DMS 273 (cell line): Measurements from ENCODE around the gene HCRT.
"Not testable (repeated sequence)": the region's sequence is repeated elsewhere in the genome, so short reads cannot be mapped to it uniquely, and the experiment has no call there.

Experiments
- DNase-seq: peaks from one replicate; lab custom pipeline; 2025; ENCODE audit not compliant: unreplicated experiment; lab: John Stamatoyannopoulos, UW

Gene HCRT

DNA sequence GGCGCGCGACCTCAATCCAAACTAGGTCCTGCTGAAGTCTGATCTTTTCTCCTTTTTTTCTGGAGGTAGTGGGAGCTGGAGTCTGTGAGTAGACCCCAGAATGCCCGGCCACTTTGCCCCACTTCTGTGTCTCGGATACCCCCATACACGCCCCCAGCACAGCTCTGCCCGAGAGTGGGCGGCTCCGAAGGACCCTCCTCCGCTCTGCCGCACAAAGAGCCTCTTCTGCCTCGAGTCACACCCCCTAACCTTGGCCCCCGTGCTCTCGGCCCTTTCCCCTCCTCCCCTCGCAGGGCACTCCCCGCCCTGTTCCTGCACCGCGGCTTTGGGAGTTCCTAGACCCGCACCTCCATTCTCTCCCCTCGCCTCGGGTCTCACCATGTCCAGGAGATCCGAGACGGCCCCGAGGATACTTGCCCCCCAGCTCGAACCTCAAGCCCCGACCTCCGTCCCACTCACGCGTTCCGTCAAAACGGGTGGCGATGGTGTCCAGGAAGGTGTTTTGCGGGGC, 4.8 kb downstream of the HCRT start:
- peak; percentile 41 for DNase-seq

DNA sequence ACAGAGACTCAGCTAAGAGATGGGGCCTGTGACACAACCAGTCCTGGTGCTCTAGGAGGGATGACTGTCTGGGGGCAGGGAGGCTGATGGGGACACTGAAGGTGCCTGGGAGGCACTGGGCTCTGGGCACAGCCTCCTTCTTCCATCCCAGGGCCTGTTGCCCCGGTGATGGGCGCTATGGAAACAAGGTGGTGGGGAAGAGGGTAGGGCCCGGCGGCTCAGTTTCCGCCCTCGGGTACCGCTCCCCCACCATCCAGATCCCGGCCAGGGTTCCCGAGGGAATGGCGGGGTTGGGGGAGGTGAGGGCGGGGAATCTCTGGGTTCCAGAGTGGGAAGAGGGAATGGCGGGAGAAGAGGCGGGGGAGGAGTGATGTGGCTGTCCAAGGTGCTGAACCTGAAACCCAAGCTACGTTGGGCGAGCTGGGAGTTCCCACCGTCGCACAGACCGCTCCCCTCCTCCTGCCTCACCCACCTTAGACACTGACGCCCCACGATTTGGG, 5.3 kb downstream of the HCRT start:
- DNase-seq = peak; percentile 89

DNA sequence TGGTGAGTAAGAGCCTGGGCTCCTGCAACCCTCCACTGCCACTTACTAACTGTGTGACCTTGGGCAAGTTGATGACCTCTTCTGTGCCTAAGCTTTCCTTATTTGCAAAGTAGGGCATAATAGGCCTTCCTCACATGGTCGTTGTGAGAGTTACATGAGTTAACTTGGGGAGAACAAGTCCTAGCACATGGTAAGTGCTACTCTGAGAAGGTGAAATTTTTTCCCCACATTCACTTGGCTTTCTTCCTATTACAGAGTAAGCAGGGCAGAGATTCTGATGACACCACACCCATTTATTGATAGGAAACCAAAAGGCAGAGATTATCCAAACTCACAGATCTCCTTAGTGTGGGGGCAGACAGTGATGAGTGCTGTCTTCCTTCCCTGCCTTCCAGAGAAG, 5.9 kb downstream of the HCRT start:
- no peak for DNase-seq

DNA sequence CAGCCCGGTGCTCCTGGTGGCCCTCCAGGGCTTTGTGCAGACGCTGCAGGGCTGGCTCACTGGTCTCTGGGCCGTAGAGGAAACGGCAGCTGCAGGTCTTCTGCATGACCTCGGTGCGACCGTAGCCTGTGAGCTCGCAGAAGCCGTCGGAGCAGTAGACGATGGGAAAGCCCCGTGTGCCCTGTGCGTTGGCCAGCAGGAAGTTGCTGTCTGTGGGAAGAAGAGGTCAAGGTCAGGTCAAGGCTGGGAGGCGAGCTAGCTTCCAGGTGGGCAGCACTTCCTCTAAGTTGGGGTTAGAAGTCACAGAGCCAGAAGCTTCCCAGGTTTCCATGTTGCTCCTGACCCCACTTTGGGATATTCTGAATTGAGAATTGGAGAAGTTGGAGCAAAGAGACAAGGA, 6.4 kb downstream of the HCRT start:
- no peak for DNase-seq

DNA sequence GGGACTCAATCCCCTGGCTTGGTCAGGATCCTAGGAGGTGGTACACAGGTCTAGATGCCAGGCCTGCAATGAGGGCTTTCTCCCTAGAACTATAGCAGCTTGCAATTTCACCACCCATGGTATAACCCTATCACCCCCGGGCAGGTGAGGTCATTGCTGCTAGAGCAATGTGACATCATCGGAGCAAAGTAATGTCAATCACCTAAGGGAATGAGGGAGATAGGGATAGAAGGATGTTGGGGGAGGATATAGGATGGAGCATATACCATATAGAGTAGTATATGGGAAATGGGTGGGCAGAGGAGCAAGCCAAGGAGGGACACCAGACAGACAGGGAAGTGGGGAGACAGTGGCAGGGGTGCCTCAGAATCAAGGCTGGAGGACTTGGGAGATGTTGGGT, 7.6 kb downstream of the HCRT start:
- peak; percentile 27 for DNase-seq

DNA sequence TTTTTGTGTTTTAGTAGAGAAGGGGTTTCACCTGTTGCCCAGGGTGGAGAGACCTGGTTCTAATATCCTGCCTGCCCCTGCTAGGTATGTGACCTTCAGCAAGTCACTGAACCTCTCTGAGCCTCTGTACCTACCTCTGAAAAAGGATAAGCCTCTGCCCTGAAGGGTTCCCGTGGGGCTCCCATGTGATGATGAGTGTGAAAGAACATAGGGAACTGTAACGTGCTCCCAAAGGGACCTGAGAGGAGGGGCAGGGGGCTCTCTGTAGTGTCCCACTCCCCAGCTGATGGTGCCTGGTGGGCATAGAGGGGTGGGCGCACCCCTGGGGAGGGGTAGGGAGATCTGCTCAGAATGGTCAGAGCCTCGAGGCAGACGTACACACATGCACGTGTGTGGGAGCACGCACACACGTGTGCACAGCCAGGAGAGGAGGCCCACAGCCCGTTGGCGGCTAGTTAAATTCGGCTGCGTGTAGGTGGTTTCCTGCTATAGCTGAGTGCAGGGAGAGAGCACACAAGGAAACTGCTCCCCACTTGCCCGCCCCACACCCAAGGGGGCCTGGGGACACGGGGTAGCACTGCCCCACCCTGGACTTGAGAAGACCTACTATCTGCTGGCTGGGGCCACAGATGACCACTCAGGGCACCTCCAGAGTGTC, 11.0 kb downstream of the HCRT start:
- no peak for DNase-seq

DNA sequence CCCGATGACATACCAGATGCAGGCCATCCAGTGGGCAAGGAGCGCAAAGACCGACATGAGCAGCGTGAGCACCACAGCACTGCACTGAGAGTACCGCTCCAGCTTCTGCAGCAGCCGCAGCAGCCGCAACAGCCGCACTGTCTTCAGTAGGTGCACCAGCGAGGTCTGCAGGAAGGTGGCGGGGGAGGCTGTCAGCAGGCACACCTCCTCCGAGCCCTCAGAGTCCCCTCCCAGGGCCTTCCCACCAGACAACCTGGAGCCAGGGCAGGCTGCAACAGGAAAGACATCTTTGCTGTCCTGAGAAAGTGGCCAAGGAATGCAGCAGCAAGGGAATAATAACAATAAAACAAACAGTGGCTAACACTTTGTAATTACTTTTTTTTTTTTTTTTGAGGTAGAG, 13.4 kb downstream of the HCRT start:
- no peak for DNase-seq

DNA sequence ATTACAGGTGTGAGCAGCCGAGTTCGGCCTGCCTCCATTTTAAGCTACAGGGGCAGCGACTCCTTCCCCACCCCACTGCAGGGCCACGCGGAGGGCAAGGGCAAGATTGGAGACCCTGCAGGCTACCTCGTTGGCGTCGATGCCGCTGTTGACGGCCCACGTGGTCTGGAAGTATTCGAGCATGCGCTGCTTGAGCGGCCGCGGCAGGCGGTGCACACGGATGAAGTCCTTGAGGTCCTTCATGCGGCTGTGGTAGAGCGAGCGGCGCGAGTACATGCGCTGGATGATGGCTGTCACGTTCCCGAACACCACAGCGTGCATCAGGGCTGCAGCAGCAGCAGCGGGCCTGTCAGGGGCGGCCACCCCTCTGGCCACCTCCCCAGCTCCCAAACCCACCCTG, 15.9 kb downstream of the HCRT start:
- no peak for DNase-seq

DNA sequence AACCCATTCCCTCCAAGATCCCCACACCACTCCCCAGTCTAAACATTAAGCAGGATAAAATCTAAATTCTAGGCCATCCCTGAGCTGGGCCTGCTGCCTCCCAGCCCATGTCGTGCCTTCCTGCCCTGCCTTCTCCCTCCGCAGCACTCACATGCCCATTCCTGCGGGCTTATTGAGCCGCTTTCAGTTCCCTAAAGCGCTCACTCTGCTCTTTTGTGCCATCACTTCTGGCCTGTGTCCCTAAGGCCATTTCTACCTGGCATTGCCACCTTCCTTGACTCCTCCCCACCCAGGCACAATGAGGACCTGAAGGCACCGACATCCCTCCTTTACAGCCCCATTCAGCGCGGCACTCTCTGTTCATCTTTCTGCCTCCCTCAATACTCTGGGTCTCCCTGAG, 17.4 kb downstream of the HCRT start:
- DNase-seq = no peak

DNA sequence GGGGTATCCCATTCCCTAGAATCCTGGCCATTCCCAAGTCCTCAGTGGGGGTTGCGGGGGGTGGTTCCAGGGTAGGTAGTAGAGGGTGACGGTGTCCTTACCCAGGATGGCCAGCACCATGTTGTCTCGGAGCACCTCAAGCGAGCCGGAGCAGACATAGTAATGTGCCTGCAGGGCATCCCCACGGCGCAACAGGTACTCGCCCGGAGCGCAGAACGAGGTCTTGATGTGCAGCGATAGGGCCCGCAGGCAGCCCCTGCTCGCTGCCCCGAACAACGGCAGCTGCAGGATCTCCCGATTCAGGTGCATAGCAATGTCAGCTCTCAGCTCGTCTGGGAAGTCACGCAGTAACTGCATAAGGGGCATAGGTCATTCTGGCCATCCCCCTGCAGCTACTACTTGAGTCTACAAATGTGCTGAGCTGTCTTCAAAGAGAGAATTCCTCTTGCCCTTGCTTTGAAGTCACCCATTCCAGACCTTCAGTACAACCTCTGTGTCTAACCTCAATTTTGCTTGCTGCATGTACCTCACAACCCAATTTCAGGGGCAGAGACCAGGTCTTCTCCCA, 19.0 kb downstream of the HCRT start:
- no peak for DNase-seq

DNA sequence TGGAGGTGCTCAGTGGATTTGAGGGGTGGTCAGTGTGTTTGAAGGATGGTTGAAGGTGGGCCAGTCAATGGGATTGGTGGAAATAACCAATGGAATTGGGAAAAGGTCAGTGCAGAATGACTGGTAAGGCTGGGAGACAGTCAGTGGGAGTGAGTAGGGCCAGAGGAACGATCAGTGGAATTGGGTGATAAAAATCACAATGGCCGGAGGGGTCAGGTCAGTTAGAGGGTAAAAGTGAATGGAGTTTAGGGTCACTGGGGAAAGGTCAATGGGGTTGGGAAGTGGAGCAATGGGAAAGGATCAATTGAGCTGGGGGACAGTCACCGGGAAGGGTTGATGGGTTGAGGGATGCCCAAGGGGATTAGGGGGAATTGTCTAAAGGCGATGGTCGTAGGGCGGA, 19.5 kb downstream of the HCRT start:
- no peak for DNase-seq

DNA sequence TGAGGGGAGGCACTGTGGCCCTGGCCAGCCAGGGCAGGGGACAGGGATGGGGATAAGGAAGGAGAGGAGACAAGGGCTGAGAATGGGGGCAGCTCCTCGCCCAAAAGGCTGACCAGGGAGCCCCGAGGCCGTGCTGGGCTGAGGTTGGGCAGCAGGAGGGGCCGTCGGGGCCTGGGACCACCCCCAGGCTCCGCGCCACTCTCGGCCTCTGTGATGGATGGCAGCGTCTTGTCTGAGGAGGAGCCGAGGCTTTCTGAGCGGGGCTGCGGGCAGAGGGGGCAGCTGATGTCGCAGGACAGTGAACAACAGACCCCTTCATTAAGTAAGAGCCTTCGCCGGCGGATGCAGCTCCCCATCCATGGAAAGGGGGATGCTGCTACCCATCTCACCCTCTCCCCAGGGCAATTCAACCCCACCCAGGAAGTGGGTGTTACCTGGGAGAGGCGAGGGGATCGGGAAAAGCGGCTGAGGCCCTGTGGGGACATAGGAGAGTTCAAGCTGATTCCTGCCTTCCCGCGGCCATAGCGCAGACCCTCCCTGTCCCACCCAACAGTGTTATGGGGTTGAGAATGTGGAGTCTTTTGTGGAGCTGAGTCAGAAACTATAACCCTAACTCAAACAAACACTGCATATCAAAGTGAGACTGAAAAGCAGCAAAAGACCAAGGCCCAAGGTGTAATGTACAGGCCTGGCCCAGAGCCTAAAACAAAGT, 21.4 kb downstream of the HCRT start:
- no peak for DNase-seq

DNA sequence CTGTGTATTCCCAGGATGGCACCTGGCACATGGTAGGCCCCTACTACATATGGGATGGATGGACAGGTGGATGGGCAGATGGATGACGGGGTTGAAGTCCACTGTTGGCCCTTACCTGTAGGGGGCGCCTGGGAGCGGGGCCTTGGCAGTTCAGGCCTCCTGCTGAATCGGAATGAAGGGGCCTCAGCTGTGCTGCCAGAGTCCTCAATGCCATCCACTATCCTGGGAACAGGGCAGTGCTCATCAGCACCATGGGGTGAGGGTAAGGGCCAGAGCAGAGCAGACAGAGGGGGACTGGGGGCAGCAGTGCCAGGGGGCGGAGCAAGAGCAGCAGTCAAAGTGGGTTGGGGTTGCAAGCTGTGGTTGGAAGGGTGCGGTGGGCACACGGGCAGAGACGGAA, 22.1 kb downstream of the HCRT start:
- DNase-seq = peak; percentile 64

DNA sequence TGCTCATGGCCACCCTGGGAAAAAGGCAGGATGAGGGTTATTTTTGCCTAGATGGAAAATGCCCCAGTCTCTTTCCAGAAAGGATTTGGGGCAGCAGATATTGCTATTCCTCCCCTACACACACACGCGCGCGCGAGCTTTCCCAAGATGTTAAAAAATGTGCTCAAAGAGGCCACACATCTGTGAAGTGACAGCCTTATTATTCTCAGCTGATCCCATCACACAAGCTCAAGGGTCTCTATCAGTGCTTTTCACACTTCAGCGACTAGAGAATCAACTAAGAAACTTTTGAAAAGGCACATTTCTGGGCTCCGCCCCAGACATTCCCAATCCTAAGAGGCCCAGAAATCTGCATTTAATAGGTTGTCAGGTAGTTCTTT, 24.7 kb downstream of the HCRT start:
- no peak for DNase-seq

DNA sequence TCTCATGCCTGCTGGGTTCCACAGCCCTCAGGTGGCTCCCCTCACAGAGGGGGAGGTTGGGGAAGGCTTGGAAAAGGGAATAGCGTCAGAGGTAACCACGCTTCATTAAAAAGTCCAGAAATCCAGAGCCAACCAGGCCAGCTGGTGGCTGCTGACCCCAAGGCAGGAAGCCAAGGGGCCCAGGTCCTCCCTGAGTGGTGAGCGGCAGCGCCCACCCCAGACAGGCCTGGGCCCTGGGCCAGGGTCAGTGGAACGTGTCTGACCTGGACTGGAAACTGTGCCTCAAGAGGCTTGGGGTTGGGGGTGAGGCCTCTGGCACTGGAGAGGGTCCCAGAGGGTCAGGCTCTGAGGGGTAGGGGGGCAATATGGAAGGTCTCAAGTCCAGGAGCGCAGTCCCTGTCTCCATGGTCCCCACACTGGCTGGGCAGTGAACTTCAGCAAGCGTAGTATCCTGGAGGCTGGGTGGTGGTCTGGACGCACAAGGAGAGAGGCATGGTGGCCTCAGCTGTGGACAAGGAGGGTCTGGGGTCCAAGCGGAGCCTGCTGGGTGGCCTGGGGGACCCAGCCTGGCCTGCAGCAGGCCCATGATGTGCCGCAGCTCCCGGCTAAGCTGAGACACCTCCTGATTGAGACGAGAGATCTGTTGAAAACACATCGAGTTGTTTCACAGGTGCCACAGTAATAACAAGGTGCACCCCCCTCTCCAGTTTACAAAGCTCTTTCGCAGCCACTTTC, 25.3 kb downstream of the HCRT start:
- no peak for DNase-seq

DNA sequence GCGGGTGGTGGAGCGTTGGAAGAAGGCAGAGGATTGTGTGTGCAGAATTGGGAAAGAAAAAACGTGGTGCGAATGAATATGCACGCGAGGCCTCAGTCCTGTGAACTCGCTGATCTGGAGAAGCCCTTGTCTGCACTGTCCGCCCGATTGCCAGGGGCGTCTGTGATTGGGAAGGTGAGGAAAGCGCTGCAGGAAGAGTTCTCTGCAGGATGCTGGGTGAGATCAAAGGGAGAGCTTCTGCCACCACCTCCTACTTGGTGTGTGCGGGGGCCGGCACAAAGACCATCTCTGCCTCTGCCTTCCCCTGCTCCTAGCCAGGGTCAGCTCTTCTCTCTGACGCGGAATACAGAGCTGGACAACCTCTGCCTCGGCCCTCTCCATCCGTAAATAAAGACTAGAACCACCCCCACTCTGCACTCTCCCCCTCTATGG, 29.6 kb downstream of the HCRT start:
- DNase-seq = no peak

DNA sequence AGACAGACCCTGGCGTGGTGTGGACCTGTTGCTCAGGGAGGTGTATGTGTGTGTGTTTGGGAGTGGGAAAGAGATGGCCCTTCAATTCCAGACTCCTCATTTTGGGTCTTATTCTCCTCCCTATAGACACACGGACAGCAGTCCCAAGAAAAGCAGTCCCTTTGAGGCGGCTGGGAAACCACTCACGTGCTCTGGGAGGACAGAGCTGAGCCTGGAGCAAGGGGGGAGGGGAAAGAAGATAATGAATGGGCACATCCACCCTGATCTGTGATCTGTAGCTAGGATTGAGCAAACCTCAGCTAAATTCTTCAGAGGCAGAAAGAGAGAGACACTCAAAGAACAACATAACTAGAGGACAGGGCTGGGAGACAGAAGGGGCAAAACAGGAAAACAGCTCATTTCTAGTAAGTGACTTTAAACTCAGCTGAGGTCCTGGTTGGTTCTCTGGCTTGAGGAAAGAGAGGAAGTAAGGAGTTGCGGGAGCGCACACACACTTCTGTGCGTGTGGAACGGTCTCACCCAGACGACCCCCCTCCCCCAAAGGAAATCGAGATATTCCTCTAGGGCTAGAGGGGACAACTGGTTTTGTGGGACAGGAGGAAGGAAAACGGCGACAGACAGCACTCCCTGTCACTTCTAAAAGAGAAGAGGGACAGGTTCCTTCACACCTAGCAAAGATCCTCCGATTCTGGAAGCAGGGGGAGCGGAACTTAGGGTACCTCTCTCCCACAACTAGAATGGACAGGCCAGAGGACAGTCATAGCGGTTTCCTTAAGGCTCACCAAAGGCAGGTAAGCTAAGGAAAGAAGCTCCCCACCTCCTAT, 31.1 kb downstream of the HCRT start:
- peak; percentile 46 for DNase-seq

DNA sequence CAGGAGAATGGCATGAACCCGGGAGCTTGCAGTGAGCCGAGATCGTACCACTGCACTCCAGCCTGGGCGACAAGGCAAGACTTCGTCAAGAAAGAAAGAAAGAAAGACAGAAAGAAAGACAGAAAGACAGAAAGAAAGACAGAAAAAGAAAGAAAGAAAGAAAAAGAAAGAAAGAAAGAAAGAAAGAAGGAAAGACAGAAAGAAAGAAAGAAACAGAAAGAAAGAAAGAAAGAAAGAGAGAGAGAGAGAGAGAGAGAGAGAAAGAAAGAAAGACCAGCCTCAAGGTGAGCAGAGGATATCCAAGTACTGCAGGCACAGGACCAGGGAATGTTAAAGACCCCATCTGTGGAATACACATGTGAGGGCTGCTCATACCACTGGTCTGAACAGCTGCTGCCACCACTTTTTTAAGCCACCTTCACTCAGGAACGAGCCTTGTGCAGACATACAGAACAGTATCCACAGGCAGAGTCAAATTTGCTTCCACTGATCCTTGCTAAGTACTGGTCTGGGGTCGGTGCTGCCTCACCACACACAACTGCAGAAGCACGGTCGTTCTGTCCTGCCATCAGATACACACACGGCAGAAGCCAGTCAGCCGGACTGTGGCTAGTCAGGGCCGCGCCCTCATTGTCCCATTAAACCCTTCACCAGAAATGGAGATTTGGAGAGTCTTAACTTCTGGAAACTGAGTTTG, 38.2 kb downstream of the HCRT start:
- DNase-seq = no peak

DNA sequence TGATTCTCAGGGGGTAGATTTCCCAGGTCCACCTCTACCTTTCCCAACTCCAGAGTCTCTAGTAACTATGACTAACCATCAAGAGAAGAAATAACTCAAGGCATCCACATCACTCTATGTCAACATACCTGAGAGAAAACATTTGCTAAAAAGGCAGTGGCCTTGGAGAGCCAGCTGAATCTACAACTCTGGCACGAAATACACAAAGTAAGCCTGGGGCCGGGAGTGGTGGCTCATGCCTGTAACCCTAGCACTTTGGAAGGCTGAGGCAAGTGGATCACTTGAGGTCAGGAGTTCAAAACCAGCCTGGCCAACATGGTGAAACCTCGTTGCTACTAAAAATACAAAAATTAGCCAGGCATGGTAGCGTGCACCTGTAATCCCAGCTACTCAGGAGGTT, 42.1 kb downstream of the HCRT start:
- DNase-seq = not testable (repeated sequence)

DNA sequence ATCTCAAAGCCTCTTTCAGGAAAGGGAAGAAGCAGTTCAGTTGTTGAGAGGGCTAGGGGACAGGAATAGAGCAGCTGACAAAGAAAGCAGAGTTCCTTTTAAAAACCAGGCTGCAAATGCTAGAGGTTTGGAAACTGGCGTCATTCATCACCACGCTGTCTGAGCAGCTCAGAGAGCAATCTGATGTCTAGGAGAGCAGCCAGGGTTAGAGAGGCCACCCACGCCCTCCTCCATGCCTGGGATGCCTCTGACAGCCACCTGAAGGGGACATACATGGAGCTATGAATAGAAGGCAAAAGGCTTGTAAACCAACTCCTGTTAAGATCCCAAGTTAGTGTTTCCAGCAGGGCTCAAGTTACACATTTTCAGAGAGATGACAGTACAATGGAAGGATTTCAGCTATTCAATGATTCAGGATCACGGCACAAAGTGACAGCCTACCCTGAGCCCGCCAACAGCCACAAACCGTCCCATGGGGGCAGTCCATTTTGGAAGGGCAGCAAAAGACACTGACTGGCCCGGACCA, 42.8 kb downstream of the HCRT start:
- no peak for DNase-seq
